ENCODE measurements around the gene OR51E2. TPM values are rescaled to one million over a fixed set of nuclear protein-coding genes. Genes with fewer than 3 reads are reported as not detected.

OR51E2 gene
- total RNA-seq, 2 experiments from 2014 or later = not detected

Other genes with a start within 250 kb of the OR51E2 start
- gene OR52K2, start 248.6 kb downstream of the OR51E2 start, total RNA-seq = not detected
- not detected for gene OR52K1, start 215.2 kb downstream of the OR51E2 start, total RNA-seq
- gene OR52M1, start 152.7 kb downstream of the OR51E2 start, total RNA-seq = not detected
- gene OR52I2, start 116.1 kb downstream of the OR51E2 start, total RNA-seq = not detected
- not detected for gene OR52I1, start 103.8 kb downstream of the OR51E2 start, total RNA-seq
- gene TRIM68, start 89.6 kb downstream of the OR51E2 start, total RNA-seq = 10 to 100 TPM; 10.2 to 11.4 TPM
- gene OR51D1, start 60.4 kb downstream of the OR51E2 start, total RNA-seq = not detected
- gene OR51E1, start 53.9 kb downstream of the OR51E2 start, total RNA-seq = not detected
- not detected for gene MMP26, start 6.9 kb upstream of the OR51E2 start, total RNA-seq
- not detected for gene OR51F1, start 72.1 kb upstream of the OR51E2 start, total RNA-seq
- not detected for gene OR52R1, start 106.5 kb upstream of the OR51E2 start, total RNA-seq
- gene OR51F2, start 123.5 kb upstream of the OR51E2 start, total RNA-seq = not detected
- gene OR51S1, start 151.4 kb upstream of the OR51E2 start, total RNA-seq = not detected
- not detected for gene OR51T1, start 184.0 kb upstream of the OR51E2 start, total RNA-seq
- gene OR51A7, start 205.9 kb upstream of the OR51E2 start, total RNA-seq = not detected
- not detected for gene OR51G2, start 221.5 kb upstream of the OR51E2 start, total RNA-seq
- gene OR51G1, start 226.5 kb upstream of the OR51E2 start, total RNA-seq = not detected
- not detected for gene OR51A4, start 249.8 kb upstream of the OR51E2 start, total RNA-seq

Measured in activated CD8-positive, alpha-beta T cell treated with anti-CD3 and anti-CD28 coated beads for 36 hours (primary cell).